HepG2 (cell line): ENCODE measurements around the gene MICAL3. TPM values are rescaled to one million over a fixed set of nuclear protein-coding genes. Genes with fewer than 3 reads are reported as not detected.

Experiments used
- BHLHE40 ChIP-seq: IDR thresholded peaks from 2 replicates; pipeline ENCODE4 v1.6.1; 2011; ENCODE audit warnings: low read length, improper control_type of control experiment
- BORCS8-MEF2B ChIP-seq: sonication (generic); formaldehyde crosslinking; IDR thresholded peaks from 2 replicates; pipeline ENCODE4 v1.8.0; 2022; ENCODE audit warnings: mild to moderate bottlenecking, missing genetic modification reagents
- CAMTA2 ChIP-seq: sonication (generic); formaldehyde crosslinking; IDR thresholded peaks from 2 replicates; pipeline ENCODE4 v1.4.0; 2020; ENCODE audit warnings: mild to moderate bottlenecking, missing genetic modification reagents, borderline replicate concordance
- CBX2 ChIP-seq, 2 experiments: fragments of 200-600 bp in 1 of 2; sonication (generic); formaldehyde crosslinking in 1 of 2; IDR thresholded peaks; 2 replicates each; pipeline versions ENCODE4 v1.7.0 to v1.8.1; 2018 to 2022; ENCODE audit warnings: low read depth in 2 of 2, low read length in 1 of 2, mild to moderate bottlenecking in 1 of 2, missing genetic modification reagents in 1 of 2
- CCAR2 ChIP-seq: fragments of 200-400 bp; formaldehyde crosslinking; optimal IDR thresholded peaks from 2 replicates; pipeline ENCODE3; 2018; ENCODE audit warnings: low read depth, mild to moderate bottlenecking, low read length, moderate library complexity
- GLI4 ChIP-seq: sonication (generic); formaldehyde crosslinking; IDR thresholded peaks from 2 replicates; pipeline ENCODE4 v1.5.1; 2020; ENCODE audit warnings: missing genetic modification reagents, mild to moderate bottlenecking, moderate library complexity, borderline replicate concordance
- HDAC2 ChIP-seq: sonication (generic); formaldehyde crosslinking; IDR thresholded peaks from 2 replicates; pipeline ENCODE4 v1.4.0; 2020; ENCODE audit warnings: missing genetic modification reagents
- KLF6 ChIP-seq: IDR thresholded peaks from 2 replicates; pipeline ENCODE4 v1.8.0; 2016; ENCODE audit warnings: missing biosample characterization, missing genetic modification reagents
- MXD3 ChIP-seq: IDR thresholded peaks from 2 replicates; pipeline ENCODE4 v1.6.1; 2016; ENCODE audit warnings: mild to moderate bottlenecking, missing biosample characterization, missing genetic modification reagents
- MYPOP ChIP-seq: sonication (generic); formaldehyde crosslinking; IDR thresholded peaks from 2 replicates; pipeline ENCODE4 v1.8.1; 2023; ENCODE audit warnings: mild to moderate bottlenecking, moderate library complexity, missing genetic modification reagents
- NONO ChIP-seq, 2 experiments: fragments of 450-650 bp in 1 of 2; sonication (generic) in 1 of 2; formaldehyde crosslinking in 1 of 2; IDR thresholded peaks in 1 of 2; conservative IDR thresholded peaks in 1 of 2; 2 replicates each; pipeline versions ENCODE4 v1.6.1 to v1.8.0; 2017 to 2022; ENCODE audit warnings: mild to moderate bottlenecking in 1 of 2, missing genetic modification reagents in 1 of 2, moderate library complexity in 1 of 2
- PTBP1 ChIP-seq: fragments of 200-400 bp; formaldehyde crosslinking; IDR thresholded peaks from 2 replicates; pipeline ENCODE4 v1.6.1; 2018; ENCODE audit warnings: low read length, low read depth; ENCODE audit not compliant: poor library complexity, severe bottlenecking
- RFXAP ChIP-seq: sonication (generic); formaldehyde crosslinking; IDR thresholded peaks from 2 replicates; pipeline ENCODE4 v1.4.0; 2020; ENCODE audit warnings: missing genetic modification reagents, borderline replicate concordance
- SNAPC5 ChIP-seq: sonication (generic); formaldehyde crosslinking; IDR thresholded peaks from 2 replicates; pipeline ENCODE4 v1.8.1; 2023; ENCODE audit warnings: mild to moderate bottlenecking, missing genetic modification reagents, borderline replicate concordance
- TFDP1 ChIP-seq: IDR thresholded peaks from 2 replicates; pipeline ENCODE4 v1.6.1; 2016; ENCODE audit warnings: missing compliant biosample characterization, missing genetic modification reagents, borderline replicate concordance
- ZFY ChIP-seq: sonication (generic); formaldehyde crosslinking; IDR thresholded peaks from 2 replicates; pipeline ENCODE4 v1.4.0; 2020; ENCODE audit warnings: missing genetic modification reagents
- ZNF274 ChIP-seq: sonication (generic); formaldehyde crosslinking; IDR thresholded peaks from 2 replicates; pipeline ENCODE4 v1.5.1; 2020; ENCODE audit warnings: mild to moderate bottlenecking, missing genetic modification reagents
- ZNF362 ChIP-seq: sonication (generic); formaldehyde crosslinking; IDR thresholded peaks from 2 replicates; pipeline ENCODE4 v1.4.0; 2020; ENCODE audit warnings: missing genetic modification reagents, mild to moderate bottlenecking, borderline replicate concordance
- ZNF432 ChIP-seq: sonication (generic); formaldehyde crosslinking; IDR thresholded peaks from 2 replicates; pipeline ENCODE4 v1.5.0; 2020; ENCODE audit warnings: missing genetic modification reagents, mild to moderate bottlenecking, borderline replicate concordance
- ZNF451 ChIP-seq: sonication (generic); formaldehyde crosslinking; IDR thresholded peaks from 2 replicates; pipeline ENCODE4 v1.5.0; 2020; ENCODE audit warnings: mild to moderate bottlenecking, missing genetic modification reagents
- ZNF496 ChIP-seq: sonication (generic); formaldehyde crosslinking; IDR thresholded peaks from 2 replicates; pipeline ENCODE4 v1.8.1; 2023; ENCODE audit warnings: mild to moderate bottlenecking, moderate library complexity, missing genetic modification reagents; ENCODE audit not compliant: insufficient replicate concordance
- ZNF543 ChIP-seq: sonication (generic); formaldehyde crosslinking; IDR thresholded peaks from 2 replicates; pipeline ENCODE4 v1.4.0; 2020; ENCODE audit warnings: mild to moderate bottlenecking, missing genetic modification reagents
- ZNF615 ChIP-seq: sonication (generic); formaldehyde crosslinking; IDR thresholded peaks from 2 replicates; pipeline ENCODE4 v1.5.0; 2020; ENCODE audit warnings: mild to moderate bottlenecking, missing genetic modification reagents, borderline replicate concordance
- ZNF747 ChIP-seq: sonication (generic); formaldehyde crosslinking; IDR thresholded peaks from 2 replicates; pipeline ENCODE4 v1.8.1; 2023; ENCODE audit warnings: missing genetic modification reagents, mild to moderate bottlenecking, borderline replicate concordance
- polyA plus RNA-seq, 8 experiments: library from polyadenylated mRNA; depleted of rRNA in 3 of 8; stranded (reverse) in 7 of 8; unstranded in 1 of 8; fragments of >200 nt; fragmentation: Illumina TruSeq in 4 of 8; extraction: Trizol in 4 of 8; gene quantifications; 2 replicates each; pipeline versions ENCODE4 v1.2.1 to v1.2.3, GENCODE V29; 2011 to 2016; ENCODE audit warnings: low read depth in 4 of 8, missing spikeins in 1 of 8, mixed read lengths in 1 of 8; ENCODE audit not compliant: insufficient read depth in 1 of 8
- total RNA-seq, 5 experiments: library from RNA; depleted of rRNA; stranded (reverse); fragments of >200 nt; fragmentation: Illumina TruSeq; extraction: Trizol; gene quantifications; 2 replicates each; pipeline ENCODE4 v1.2.3, GENCODE V29; 2016; ENCODE audit warnings: low read depth in 1 of 5
- TF ChIP-seq, protein P1 (sequence below): conservative IDR thresholded peaks from 2 replicates; pipeline ENCODE4 v1.6.1; 2018; ENCODE audit warnings: missing genetic modification reagents

Gene MICAL3
- total and polyA plus RNA-seq, 2 of the 13 experiments (the other 11 are each of a cell fraction or from before 2014, with no cell fraction given): 5.3 to 12.5 TPM

GRCh38 chr22:17938484-17938924 lies 85.9 kb downstream of the MICAL3 start (continued):
- no peak for TF ChIP-seq CBX2 (IDR thresholded peaks at IDR 0.05; ENCODE audit: low read depth, low read length)
- no peak for TF ChIP-seq CBX2 (CRISPR knock-in tag; IDR thresholded peaks at IDR 0.05; ENCODE audit: low read depth)
- no peak for TF ChIP-seq ZNF274
- no peak for TF ChIP-seq ZNF362
- TF ChIP-seq ZNF747 (CRISPR knock-in tag): no peak
- TF ChIP-seq, protein P1, sequence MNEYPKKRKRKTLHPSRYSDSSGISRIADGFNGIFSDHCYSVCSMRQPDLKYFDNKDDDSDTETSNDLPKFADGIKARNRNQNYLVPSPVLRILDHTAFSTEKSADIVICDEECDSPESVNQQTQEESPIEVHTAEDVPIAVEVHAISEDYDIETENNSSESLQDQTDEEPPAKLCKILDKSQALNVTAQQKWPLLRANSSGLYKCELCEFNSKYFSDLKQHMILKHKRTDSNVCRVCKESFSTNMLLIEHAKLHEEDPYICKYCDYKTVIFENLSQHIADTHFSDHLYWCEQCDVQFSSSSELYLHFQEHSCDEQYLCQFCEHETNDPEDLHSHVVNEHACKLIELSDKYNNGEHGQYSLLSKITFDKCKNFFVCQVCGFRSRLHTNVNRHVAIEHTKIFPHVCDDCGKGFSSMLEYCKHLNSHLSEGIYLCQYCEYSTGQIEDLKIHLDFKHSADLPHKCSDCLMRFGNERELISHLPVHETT (CRISPR knock-in tag): no peak
- TF ChIP-seq ZNF451 (CRISPR knock-in tag): no peak
- TF ChIP-seq MYPOP: no peak
- no peak for TF ChIP-seq PTBP1
- peak; percentile 76; the same call in 1 of the 2 replicates for TF ChIP-seq TFDP1 (CRISPR knock-in tag)
- 0 out of 2 replicates have a peak, but pooled peaks have one; percentile 60 for TF ChIP-seq KLF6 (CRISPR knock-in tag)
- TF ChIP-seq BORCS8-MEF2B (CRISPR knock-in tag): no peak
- no peak for TF ChIP-seq NONO (IDR thresholded peaks at IDR 0.05)
- TF ChIP-seq NONO (CRISPR knock-in tag; conservative IDR thresholded peaks at IDR 0.05): 0 out of 2 replicates have a peak, but pooled peaks have one; percentile 7
- TF ChIP-seq ZNF432 (CRISPR knock-in tag): no peak
- TF ChIP-seq RFXAP (CRISPR knock-in tag): no peak
- TF ChIP-seq ZFY (CRISPR knock-in tag): 0 out of 2 replicates have a peak, but pooled peaks have one; percentile 17
- TF ChIP-seq BHLHE40: peak; percentile 88
- no peak for TF ChIP-seq CCAR2
- no peak for TF ChIP-seq ZNF543
- no peak for TF ChIP-seq ZNF496
- TF ChIP-seq ZNF615 (CRISPR knock-in tag): no peak
- TF ChIP-seq GLI4 (CRISPR knock-in tag): no peak
- no peak for TF ChIP-seq CAMTA2 (CRISPR knock-in tag)
- TF ChIP-seq HDAC2 (CRISPR knock-in tag): 0 out of 2 replicates have a peak, but pooled peaks have one; percentile 12
- TF ChIP-seq MXD3 (CRISPR knock-in tag): peak; percentile 60; the same call in 1 of the 2 replicates
- no peak for TF ChIP-seq SNAPC5 (CRISPR knock-in tag)
